ENCODE measurements around the gene GRWD1. TPM values are rescaled to one million over a fixed set of nuclear protein-coding genes. Genes with fewer than 3 reads are reported as not detected.
"Not testable (repeated sequence)": the region's sequence is repeated elsewhere in the genome, so short reads cannot be mapped to it uniquely, and the experiment has no call there.

GRWD1 gene
- total RNA-seq, 2 experiments from 2014 or later = 91.1 to 98.5 TPM

- H3K4me3 Mint-ChIP-seq, H3K36me3 Mint-ChIP-seq: not testable (repeated sequence)
- peaks cover 25% of the 10 kb centered on the region for H3K27me3 Mint-ChIP-seq
Observed at GRCh38 chr19:48488478-48488877, 42.7 kb downstream of the GRWD1 start.

GRCh38 chr19:48489608-48490216 lies 43.9 kb downstream of the GRWD1 start:
- peaks cover 7% of the 10 kb centered on the region for H3K36me3 Mint-ChIP-seq
- no peak overlapping the region for H3K4me3 Mint-ChIP-seq
- H3K27ac Mint-ChIP-seq = no peak overlapping the region

More at GRCh38 chr19:48488478-48488877, 42.7 kb downstream of the GRWD1 start:
- DNase-seq, H3K9me3 Mint-ChIP-seq, H3K27ac Mint-ChIP-seq: not testable (repeated sequence)
- H3K4me1 Mint-ChIP-seq = peaks cover 30% of the 10 kb centered on the region

GRCh38 chr19:48490981-48491792 lies 45.4 kb downstream of the GRWD1 start:
- Mint-ChIP-seq H3K36me3 (peaks cover 7% of the 10 kb centered on the region), H3K4me1 (peaks cover 32% of the 10 kb centered on the region), H3K27me3 (peaks cover 41% of the 10 kb centered on the region), H3K27ac (no peak overlapping the region), H3K9me3 (no peaks in the 10 kb centered on the region), H3K4me3 (peak overlapping the region; percentile 39)
- peak; percentile 60 for DNase-seq

More at GRCh38 chr19:48489608-48490216, 43.9 kb downstream of the GRWD1 start:
- peaks cover 32% of the 10 kb centered on the region for H3K27me3 Mint-ChIP-seq
- H3K9me3 Mint-ChIP-seq = no peaks in the 10 kb centered on the region
- peak; percentile 82 for DNase-seq
- peaks cover 31% of the 10 kb centered on the region for H3K4me1 Mint-ChIP-seq

GRCh38 chr19:48491793-48492123 lies 46.0 kb downstream of the GRWD1 start:
- Mint-ChIP-seq H3K27me3 (peaks cover 41% of the 10 kb centered on the region), H3K9me3 (no peaks in the 10 kb centered on the region), H3K4me1 (peaks cover 32% of the 10 kb centered on the region), H3K27ac (no peak overlapping the region), H3K4me3 (peak overlapping the region; percentile 22), H3K36me3 (peaks cover 7% of the 10 kb centered on the region)
- DNase-seq = no peak

- H3K36me3 Mint-ChIP-seq = peaks cover 7% of the 10 kb centered on the region
- peaks cover 32% of the 10 kb centered on the region for H3K4me1 Mint-ChIP-seq
- peak overlapping the region; percentile 61 for H3K4me3 Mint-ChIP-seq
- H3K27ac Mint-ChIP-seq = peak overlapping the region; percentile 51
- peak; percentile 81 for DNase-seq
- H3K9me3 Mint-ChIP-seq = no peaks in the 10 kb centered on the region
- peaks cover 48% of the 10 kb centered on the region for H3K27me3 Mint-ChIP-seq
Observed at GRCh38 chr19:48492925-48493717, 47.3 kb downstream of the GRWD1 start.

- peaks cover 49% of the 10 kb centered on the region for H3K27me3 Mint-ChIP-seq
- H3K27ac Mint-ChIP-seq = no peak overlapping the region
- no peak for DNase-seq
- H3K9me3 Mint-ChIP-seq = no peaks in the 10 kb centered on the region
- peak overlapping the region; percentile 71 for H3K4me3 Mint-ChIP-seq
- H3K4me1 Mint-ChIP-seq = peaks cover 32% of the 10 kb centered on the region
- H3K36me3 Mint-ChIP-seq = peaks cover 7% of the 10 kb centered on the region
Observed at GRCh38 chr19:48493718-48494401, 48.1 kb downstream of the GRWD1 start.

GRCh38 chr19:48495396-48495795 lies 49.6 kb downstream of the GRWD1 start:
- no peak for DNase-seq
- Mint-ChIP-seq H3K4me3 (no peak overlapping the region), H3K4me1 (peaks cover 24% of the 10 kb centered on the region), H3K27me3 (peaks cover 47% of the 10 kb centered on the region), H3K9me3 (no peaks in the 10 kb centered on the region), H3K36me3 (peaks cover 7% of the 10 kb centered on the region), H3K27ac (no peak overlapping the region)

- H3K4me1 Mint-ChIP-seq = peaks cover 20% of the 10 kb centered on the region
- no peak overlapping the region for H3K27ac Mint-ChIP-seq
Observed at GRCh38 chr19:48496959-48497727, 51.4 kb downstream of the GRWD1 start.

GRCh38 chr19:48497728-48498594 lies 52.2 kb downstream of the GRWD1 start:
- H3K9me3 Mint-ChIP-seq = no peaks in the 10 kb centered on the region
- DNase-seq = no peak
- H3K27me3 Mint-ChIP-seq = peaks cover 26% of the 10 kb centered on the region
- H3K36me3 Mint-ChIP-seq = peaks cover under 1% of the 10 kb centered on the region
- H3K4me1 Mint-ChIP-seq = peaks cover 13% of the 10 kb centered on the region
- no peak overlapping the region for H3K4me3 Mint-ChIP-seq
- no peak overlapping the region for H3K27ac Mint-ChIP-seq

More at GRCh38 chr19:48496959-48497727, 51.4 kb downstream of the GRWD1 start:
- Mint-ChIP-seq H3K36me3 (peaks cover 7% of the 10 kb centered on the region), H3K27me3 (peaks cover 34% of the 10 kb centered on the region), H3K4me3 (no peak overlapping the region), H3K9me3 (no peaks in the 10 kb centered on the region)
- DNase-seq = no peak

- H3K36me3 Mint-ChIP-seq = no peaks in the 10 kb centered on the region
- no peak for DNase-seq
- H3K27ac Mint-ChIP-seq = no peak overlapping the region
- peaks cover 25% of the 10 kb centered on the region for H3K27me3 Mint-ChIP-seq
- H3K4me3 Mint-ChIP-seq = no peak overlapping the region
- H3K9me3 Mint-ChIP-seq = no peaks in the 10 kb centered on the region
- H3K4me1 Mint-ChIP-seq = peaks cover 12% of the 10 kb centered on the region
Observed at GRCh38 chr19:48498595-48499311, 53.0 kb downstream of the GRWD1 start.

- H3K4me1 Mint-ChIP-seq = peaks cover 12% of the 10 kb centered on the region
- no peaks in the 10 kb centered on the region for H3K36me3 Mint-ChIP-seq
- no peak overlapping the region for H3K4me3 Mint-ChIP-seq
- no peaks in the 10 kb centered on the region for H3K9me3 Mint-ChIP-seq
- no peak for DNase-seq
- H3K27me3 Mint-ChIP-seq = peaks cover 20% of the 10 kb centered on the region
- H3K27ac Mint-ChIP-seq = no peak overlapping the region
Observed at GRCh38 chr19:48499316-48500090, 53.7 kb downstream of the GRWD1 start.

GRCh38 chr19:48500830-48501493 lies 55.2 kb downstream of the GRWD1 start:
- Mint-ChIP-seq H3K36me3 (no peaks in the 10 kb centered on the region), H3K9me3 (no peaks in the 10 kb centered on the region), H3K4me3 (peak overlapping the region; percentile 57), H3K4me1 (peaks cover 11% of the 10 kb centered on the region), H3K27me3 (peaks cover 8% of the 10 kb centered on the region), H3K27ac (no peak overlapping the region)
- no peak for DNase-seq

Data from activated naive CD8-positive, alpha-beta T cell treated with anti-CD3 and anti-CD28 coated beads for 36 hours (primary cell).